GM12864 (cell line): ENCODE results near the gene OR2A5.
A peak's percentile ranks its signal among the peaks of the same experiment; 100 is the strongest.

Source experiments
- DNase-seq: peaks from one replicate; pipeline ENCODE4 v3.0.0-alpha.2; 2011; ENCODE audit warnings: low read depth
- H3K4me3 ChIP-seq: 2 replicates; pipeline ENCODE4 v1.5.1; 2011; ENCODE audit warnings: mild to moderate bottlenecking, low read depth, low read length, control low read depth
- TF ChIP-seq, protein P1 (sequence below): IDR thresholded peaks from 2 replicates; pipeline ENCODE4 v1.5.1; 2011; ENCODE audit warnings: low read depth, mild to moderate bottlenecking, moderate library complexity, low read length, control low read depth, inconsistent platforms; ENCODE audit errors: missing control alignments

The OR2A5 gene

DNA sequence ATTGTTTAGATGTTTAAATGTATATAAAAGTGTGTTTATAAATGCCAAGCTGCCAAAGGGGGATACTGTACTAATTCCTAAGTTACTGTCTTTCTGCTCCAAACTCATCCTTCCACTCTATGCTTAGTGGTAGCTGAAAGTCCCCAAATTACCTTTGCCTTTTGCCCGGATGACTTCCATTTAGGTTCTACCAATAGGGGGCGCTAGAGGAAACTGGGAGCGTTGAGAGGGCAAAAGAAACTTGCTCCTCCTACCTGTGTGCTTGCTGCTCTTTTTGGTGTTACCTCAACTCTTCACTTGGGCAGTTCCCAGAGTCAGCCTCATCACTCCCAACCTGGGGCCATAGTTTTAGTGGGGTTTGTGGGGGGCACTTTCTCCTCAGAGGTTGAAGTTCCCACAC lies 15.0 kb downstream of the OR2A5 start:
- DNase-seq: no peak
- TF ChIP-seq, protein P1, sequence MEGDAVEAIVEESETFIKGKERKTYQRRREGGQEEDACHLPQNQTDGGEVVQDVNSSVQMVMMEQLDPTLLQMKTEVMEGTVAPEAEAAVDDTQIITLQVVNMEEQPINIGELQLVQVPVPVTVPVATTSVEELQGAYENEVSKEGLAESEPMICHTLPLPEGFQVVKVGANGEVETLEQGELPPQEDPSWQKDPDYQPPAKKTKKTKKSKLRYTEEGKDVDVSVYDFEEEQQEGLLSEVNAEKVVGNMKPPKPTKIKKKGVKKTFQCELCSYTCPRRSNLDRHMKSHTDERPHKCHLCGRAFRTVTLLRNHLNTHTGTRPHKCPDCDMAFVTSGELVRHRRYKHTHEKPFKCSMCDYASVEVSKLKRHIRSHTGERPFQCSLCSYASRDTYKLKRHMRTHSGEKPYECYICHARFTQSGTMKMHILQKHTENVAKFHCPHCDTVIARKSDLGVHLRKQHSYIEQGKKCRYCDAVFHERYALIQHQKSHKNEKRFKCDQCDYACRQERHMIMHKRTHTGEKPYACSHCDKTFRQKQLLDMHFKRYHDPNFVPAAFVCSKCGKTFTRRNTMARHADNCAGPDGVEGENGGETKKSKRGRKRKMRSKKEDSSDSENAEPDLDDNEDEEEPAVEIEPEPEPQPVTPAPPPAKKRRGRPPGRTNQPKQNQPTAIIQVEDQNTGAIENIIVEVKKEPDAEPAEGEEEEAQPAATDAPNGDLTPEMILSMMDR: peak; percentile 62
- H3K4me3 ChIP-seq: no peak overlapping the region

DNA sequence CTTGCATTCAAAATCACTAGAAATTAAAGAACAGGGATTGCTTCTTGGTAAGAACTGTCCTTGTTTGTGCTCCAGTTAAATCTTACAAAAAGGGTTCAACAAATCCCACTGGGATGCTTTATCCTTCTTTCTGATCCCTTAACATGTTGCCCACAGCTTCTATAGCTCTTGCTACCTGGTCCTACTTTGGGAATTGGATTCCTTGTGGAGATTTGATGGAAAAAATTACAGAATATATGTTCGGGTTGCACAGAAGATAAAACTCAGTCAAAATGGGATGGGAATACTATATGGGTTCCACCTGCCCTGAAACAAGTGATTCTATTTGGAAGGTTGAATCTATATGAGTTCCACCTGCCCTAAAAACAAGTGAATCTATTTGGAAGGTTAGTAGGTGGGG lies 20.8 kb downstream of the OR2A5 start, which contains the start of gene OR2A25:
Gene OR2A25, plus strand, starts transcription at position 301 of the 400 bp plus-strand sequence. CDS start 4,409 bp downstream, outside the sequence.
- TF ChIP-seq, protein P1: no peak
- H3K4me3 ChIP-seq: no peak within 1 kb of the TSS
- no peak for DNase-seq

DNA sequence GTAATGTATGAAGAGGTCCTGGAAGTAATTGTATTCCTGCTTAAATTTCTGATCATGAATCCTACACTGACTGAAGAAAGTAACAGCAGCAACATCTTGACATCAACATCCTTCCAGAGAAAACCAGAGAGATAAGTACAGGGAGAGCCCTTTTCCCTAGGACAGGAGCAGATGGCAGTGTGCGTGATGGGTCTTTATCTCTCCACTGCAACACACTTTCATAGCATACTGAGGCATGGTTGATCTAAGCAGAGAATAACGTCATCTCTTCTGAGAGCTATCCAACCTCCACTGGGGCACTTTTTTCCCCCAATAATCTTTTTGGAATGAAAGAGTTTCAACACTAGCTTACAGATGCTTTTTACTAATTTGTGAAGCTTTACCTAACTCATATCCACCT lies 21.2 kb downstream of the OR2A5 start:
- DNase-seq: no peak
- TF ChIP-seq, protein P1: no peak
- H3K4me3 ChIP-seq: no peak overlapping the region

DNA sequence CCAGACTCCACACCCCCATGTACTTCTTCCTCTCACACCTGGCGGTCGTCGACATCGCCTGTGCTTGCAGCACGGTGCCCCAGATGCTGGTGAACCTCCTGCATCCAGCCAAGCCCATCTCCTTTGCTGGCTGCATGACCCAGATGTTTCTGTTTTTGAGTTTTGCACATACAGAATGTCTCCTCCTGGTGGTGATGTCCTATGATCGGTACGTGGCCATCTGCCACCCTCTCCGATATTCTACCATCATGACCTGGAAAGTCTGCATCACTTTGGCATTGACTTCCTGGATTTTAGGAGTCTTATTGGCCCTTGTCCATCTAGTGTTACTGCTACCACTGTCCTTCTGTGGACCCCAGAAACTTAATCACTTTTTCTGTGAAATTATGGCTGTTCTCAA lies 25.6 kb downstream of the OR2A5 start:
- no peak for DNase-seq
- TF ChIP-seq, protein P1: no peak
- H3K4me3 ChIP-seq: no peak overlapping the region

DNA sequence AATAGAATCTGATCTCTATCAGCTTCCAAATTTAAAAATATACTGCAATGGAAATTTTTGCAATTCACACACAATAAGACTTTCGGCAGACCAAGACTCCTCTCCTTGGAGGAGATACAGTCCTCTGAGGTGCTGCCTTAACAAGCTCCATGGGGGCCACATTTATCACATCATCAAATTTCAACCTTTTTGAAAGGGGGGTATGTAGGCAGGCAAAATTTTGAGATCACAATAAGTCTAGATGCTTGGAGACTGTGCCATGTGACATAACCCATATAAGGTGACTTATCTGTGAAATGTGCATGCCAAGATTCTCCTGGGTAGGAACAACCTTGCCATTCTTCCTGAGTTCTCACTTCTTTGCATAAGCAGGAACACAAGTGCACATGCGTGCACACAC lies 37.2 kb downstream of the OR2A5 start, which contains the start of gene OR2A12:
Gene OR2A12, plus strand, starts transcription at position 301 of the 400 bp plus-strand sequence. CDS start 8,830 bp downstream, outside the sequence.
- TF ChIP-seq, protein P1: no peak
- no peak for DNase-seq
- H3K4me3 ChIP-seq: no peak within 1 kb of the TSS

DNA sequence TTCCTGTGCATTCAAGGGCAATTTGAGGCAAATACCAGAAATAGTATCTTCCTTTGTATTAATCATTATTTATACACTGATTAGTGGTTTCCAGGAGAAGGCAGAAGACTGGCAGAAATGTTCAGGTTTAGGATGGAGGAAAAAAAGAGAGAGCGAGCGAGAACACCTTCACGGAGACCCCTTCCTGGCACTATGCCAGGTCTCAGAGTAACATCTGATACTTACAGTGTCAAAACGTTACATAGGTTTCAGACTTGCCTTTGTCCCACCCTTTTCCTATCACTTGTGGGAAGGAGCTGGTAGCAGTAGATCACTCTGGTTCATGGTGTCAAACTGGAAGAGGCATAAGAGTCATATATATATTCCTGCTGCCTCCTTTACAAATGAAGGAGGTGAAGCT lies 38.0 kb downstream of the OR2A5 start:
- no peak for DNase-seq
- TF ChIP-seq, protein P1: no peak
- H3K4me3 ChIP-seq: no peak overlapping the region

DNA sequence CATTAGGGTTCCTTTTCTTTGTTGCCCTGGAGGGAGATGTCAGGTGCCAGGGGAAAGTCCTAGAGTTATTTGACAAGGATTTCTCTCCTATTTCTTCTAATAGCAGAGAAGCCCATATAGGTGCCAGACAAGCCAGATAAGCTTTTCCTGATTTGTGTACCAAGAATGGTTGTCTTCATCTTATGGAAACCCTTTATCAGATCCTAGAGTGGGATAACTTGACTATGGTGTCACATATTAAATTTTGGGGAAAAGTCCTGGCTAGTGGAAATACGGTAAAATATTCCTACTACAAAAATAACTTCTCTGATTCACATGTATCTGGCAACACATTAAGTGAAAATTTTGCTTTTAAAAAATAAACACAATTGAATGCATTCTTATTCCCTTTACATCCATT lies 38.5 kb downstream of the OR2A5 start:
- TF ChIP-seq, protein P1: no peak
- no peak for DNase-seq
- H3K4me3 ChIP-seq: no peak overlapping the region
